Umbilical cord (tissue), 2 donors: ENCODE data around the gene OASL. TPM values are rescaled to one million over a fixed set of nuclear protein-coding genes. Genes with fewer than 3 reads are reported as not detected.

Experiments used
- DNase-seq: peaks from one replicate; pipeline ENCODE4 v3.0.0-alpha.2; 2015; ENCODE audit warnings: low spot score
- total RNA-seq: library from RNA; depleted of rRNA; stranded (reverse); fragments of >200 nt; gene quantifications from one replicate; pipeline ENCODE4 v1.2.3, GENCODE V29; 2014; ENCODE audit warnings: low replicate concordance; ENCODE audit not compliant: insufficient read depth

Gene OASL
- total RNA-seq, 1 donor from 2014 or later, result 1.2 TPM

GRCh38 chr12:121015825-121016766 is 22.9 kb downstream of the OASL start, which contains the start of gene C12orf43:
TSS of gene C12orf43 (minus strand) at chr12:121016487. CDS start at chr12:121016474, 13 bp downstream.
- DNase-seq, result peak; percentile 96

GRCh38 chr12:121013715-121014114 is 25.3 kb downstream of the OASL start:
- no peak for DNase-seq

GRCh38 chr12:121011820-121012219 is 27.2 kb downstream of the OASL start:
- no peak for DNase-seq

GRCh38 chr12:121010860-121011259 is 28.2 kb downstream of the OASL start:
- DNase-seq, result no peak

- peak; percentile 47 for DNase-seq
Observed at GRCh38 chr12:121009741-121010140, 29.3 kb downstream of the OASL start.

- no peak for DNase-seq
Observed at GRCh38 chr12:121008347-121009098, 30.5 kb downstream of the OASL start.

- DNase-seq, result no peak
Observed at GRCh38 chr12:121005346-121005815, 33.7 kb downstream of the OASL start.

GRCh38 chr12:121004253-121004815 is 34.7 kb downstream of the OASL start:
- no peak for DNase-seq

GRCh38 chr12:121003650-121004049 is 35.4 kb downstream of the OASL start:
- DNase-seq, result no peak

GRCh38 chr12:121001841-121002483 is 37.1 kb downstream of the OASL start:
- no peak for DNase-seq

GRCh38 chr12:121001060-121001459 is 38.0 kb downstream of the OASL start:
- no peak for DNase-seq

GRCh38 chr12:121000530-121000929 is 38.5 kb downstream of the OASL start:
- no peak for DNase-seq

GRCh38 chr12:120999191-121000120 is 39.6 kb downstream of the OASL start:
- DNase-seq, result no peak

- DNase-seq, result peak; percentile 33
Observed at GRCh38 chr12:120998435-120998834, 40.6 kb downstream of the OASL start.

- DNase-seq, result no peak
Observed at GRCh38 chr12:120997448-120997847, 41.6 kb downstream of the OASL start.

GRCh38 chr12:120996133-120996746 is 42.8 kb downstream of the OASL start:
- DNase-seq, result no peak

- no peak for DNase-seq
Observed at GRCh38 chr12:120994589-120995337, 44.3 kb downstream of the OASL start.

GRCh38 chr12:120994059-120994458 is 45.0 kb downstream of the OASL start:
- DNase-seq, result no peak

- DNase-seq, result no peak
Observed at GRCh38 chr12:120993496-120993895, 45.5 kb downstream of the OASL start.
